Hair follicle dermal papilla cell (primary cell): ENCODE measurements around the gene TBRG4. TPM values are rescaled to one million over a fixed set of nuclear protein-coding genes. Genes with fewer than 3 reads are reported as not detected.

Experiments
- small RNA-seq: library from RNA; depleted of rRNA; stranded (forward); fragments of <200 nt; gene quantifications from one replicate; pipeline ENCODE3, GENCODE V24; 2012
- total RNA-seq: library from RNA; depleted of rRNA; stranded (reverse); fragments of >200 nt; gene quantifications from 2 replicates; pipeline ENCODE4 v1.2.3, GENCODE V29; 2012

TBRG4 gene
- 50.3 and 56.5 TPM in 2 replicates for total RNA-seq

DNA sequence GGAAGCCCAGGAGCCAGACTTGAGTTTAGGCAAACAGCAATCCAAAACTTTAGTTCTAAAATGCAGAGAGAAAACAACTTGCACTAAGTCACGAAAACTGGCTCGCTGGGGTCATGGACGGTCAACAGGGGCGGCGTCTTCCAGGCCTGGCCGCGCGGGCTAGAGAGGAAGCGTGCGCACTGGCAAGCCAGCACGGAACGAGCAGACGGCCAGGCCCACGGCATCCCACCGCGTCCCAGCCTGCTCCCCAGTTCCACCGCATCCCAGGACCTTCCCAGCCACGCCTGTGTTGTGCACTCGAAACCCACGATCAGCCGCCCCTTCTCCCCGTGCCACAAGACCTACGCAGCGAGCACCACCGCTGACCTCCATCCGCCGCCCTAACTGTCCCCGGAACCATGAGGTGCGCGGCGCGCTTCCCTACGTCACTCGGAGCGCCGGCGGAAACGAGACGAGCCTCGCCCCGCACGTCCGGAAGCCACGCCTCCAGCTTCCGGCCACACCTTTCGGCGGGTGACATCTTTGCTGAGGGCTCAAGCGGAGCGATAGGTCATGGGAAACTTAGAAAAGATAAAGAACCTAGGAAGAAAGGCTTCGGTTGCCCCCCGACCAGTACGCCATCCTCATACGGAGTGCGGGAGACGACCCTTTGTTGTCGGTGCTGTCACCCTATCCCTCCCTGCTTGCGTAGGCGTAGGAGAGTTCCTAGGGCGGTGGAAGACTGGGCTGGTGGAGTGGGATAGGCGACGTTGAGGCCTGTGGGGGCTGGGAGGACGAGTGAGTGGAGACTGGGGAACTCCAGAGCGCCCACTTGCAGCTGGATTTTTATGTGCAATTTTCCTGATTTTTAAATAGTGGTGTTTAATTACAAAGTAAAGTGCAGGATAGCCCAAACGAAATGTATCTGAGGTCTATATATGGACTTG lies at the start of gene TBRG4:
Gene TBRG4 (minus strand): TSS at position 400 of the 926 bp plus-strand sequence. CDS start 2,460 bp downstream, outside the sequence.

GRCh38 chr7:45157653-45158401 lies 46.3 kb upstream of the TBRG4 start, which contains the start of gene RAMP3:
Gene RAMP3, plus strand, starts transcription at chr7:45157791. Its CDS starts 38 bp downstream, at chr7:45157829.

DNA sequence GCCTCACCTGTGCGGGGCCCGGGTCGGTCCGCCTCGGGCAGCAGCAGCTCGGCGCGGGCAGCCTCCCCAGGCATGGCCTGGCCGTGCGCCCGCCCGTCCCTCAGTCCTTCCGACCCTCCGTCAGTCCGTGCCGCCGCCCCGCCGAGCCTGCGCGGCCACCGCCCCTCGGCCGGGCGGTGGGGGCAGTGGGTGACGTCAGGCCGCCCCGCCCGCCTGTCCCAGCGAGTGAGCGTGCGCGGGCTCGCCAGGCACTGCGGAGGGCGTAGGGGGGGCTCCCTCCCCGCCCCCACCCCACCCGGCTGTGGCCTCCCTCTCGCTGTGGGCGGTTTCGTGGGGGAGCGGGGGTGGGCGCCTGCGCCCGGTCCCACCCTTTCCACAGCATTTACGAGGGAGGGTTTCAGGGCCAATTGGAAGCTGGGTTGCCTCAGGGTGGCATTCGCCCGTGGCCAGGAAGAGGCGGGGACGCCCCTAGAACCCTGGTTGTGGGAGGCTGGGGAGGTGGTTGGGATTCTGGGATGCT lies 22.6 kb downstream of the TBRG4 start, which contains the start of gene NACAD:
Gene NACAD (minus strand): TSS at position 149 of the 520 bp plus-strand sequence. CDS start 75 bp downstream, at position 74.

Small RNAs within 50 kb of the gene (small RNA-seq; reads per million reads assigned to genes)
- gene SNORA5A (114 reads per million, percentile 98 among the genes with 10 or more reads in this experiment), gene SNORA5B (not detected), gene SNORA5C (33.7 reads per million, percentile 96 among the genes with 10 or more reads in this experiment)

Other genes with a start within 250 kb of the TBRG4 start
- 19.9 and 23.7 TPM in 2 replicates for gene PURB, start 226.2 kb downstream of the TBRG4 start, total RNA-seq
- gene MYO1G, start 132.7 kb downstream of the TBRG4 start, total RNA-seq, result 0.12 and 0.16 TPM in 2 replicates
- gene CCM2, start 111.5 kb downstream of the TBRG4 start, total RNA-seq, result 45.8 and 47.5 TPM in 2 replicates
- gene NACAD, start 22.7 kb downstream of the TBRG4 start, total RNA-seq, result 3.5 and 4.5 TPM in 2 replicates
- 0.24 TPM in 1 of 2 replicates, not detected in the other for gene RAMP3, start 46.1 kb upstream of the TBRG4 start, total RNA-seq